ENCODE data around the gene FOXD4L6. TPM values are rescaled to one million over a fixed set of nuclear protein-coding genes. Genes with fewer than 3 reads are reported as not detected.
"Not testable (repeated sequence)": the region's sequence is repeated elsewhere in the genome, so short reads cannot be mapped to it uniquely, and the experiment has no call there.

FOXD4L6 gene
- total and polyA plus RNA-seq, 2 donors: not detected

- not testable (repeated sequence) for H3K4me3 ChIP-seq (ENCODE audit: low read depth, low read length); DNase-seq (ENCODE audit: extremely low spot score); H3K36me3 ChIP-seq (ENCODE audit: insufficient read depth); H3K4me1 ChIP-seq (ENCODE audit: insufficient read depth); H3K27ac ChIP-seq (ENCODE audit: low read depth)
- WGBS: 76% methylated on average over 12 of the region's 12 CpGs
These were observed 17.1 kb downstream of the FOXD4L6 start for GRCh38 chr9:41111414-41111813.

- H3K4me3 ChIP-seq (ENCODE audit: low read depth, low read length); H3K36me3 ChIP-seq (ENCODE audit: insufficient read depth); DNase-seq (ENCODE audit: extremely low spot score); H3K27ac ChIP-seq (ENCODE audit: low read depth); H3K4me1 ChIP-seq (ENCODE audit: insufficient read depth): not testable (repeated sequence)
- WGBS: 42% methylated on average over 8 of the region's 10 CpGs
These were observed 17.6 kb downstream of the FOXD4L6 start for GRCh38 chr9:41110913-41111312.

GRCh38 chr9:41109253-41109652, 19.2 kb downstream of the FOXD4L6 start:
- H3K4me1 ChIP-seq (ENCODE audit: insufficient read depth); DNase-seq (ENCODE audit: extremely low spot score); H3K4me3 ChIP-seq (ENCODE audit: low read depth, low read length); H3K36me3 ChIP-seq (ENCODE audit: insufficient read depth); H3K27ac ChIP-seq (ENCODE audit: low read depth): not testable (repeated sequence)
- WGBS: 24% methylated on average over 4 of the region's 13 CpGs

- H3K27ac ChIP-seq (ENCODE audit: low read depth); H3K4me1 ChIP-seq (ENCODE audit: insufficient read depth); DNase-seq (ENCODE audit: extremely low spot score); H3K4me3 ChIP-seq (ENCODE audit: low read depth, low read length); H3K36me3 ChIP-seq (ENCODE audit: insufficient read depth): not testable (repeated sequence)
- 11% methylated on average over 18 of the region's 22 CpGs for WGBS
These were observed 19.7 kb downstream of the FOXD4L6 start for GRCh38 chr9:41108816-41109215.

- not testable (repeated sequence) for H3K4me1 ChIP-seq (ENCODE audit: insufficient read depth); H3K4me3 ChIP-seq (ENCODE audit: low read depth, low read length); H3K27ac ChIP-seq (ENCODE audit: low read depth); DNase-seq (ENCODE audit: extremely low spot score); H3K36me3 ChIP-seq (ENCODE audit: insufficient read depth)
- WGBS: 14% methylated on average over 25 of the region's 34 CpGs
These were observed 21.9 kb downstream of the FOXD4L6 start for GRCh38 chr9:41106472-41107116.

- H3K36me3 ChIP-seq (ENCODE audit: insufficient read depth); DNase-seq (ENCODE audit: extremely low spot score); H3K4me1 ChIP-seq (ENCODE audit: insufficient read depth); H3K4me3 ChIP-seq (ENCODE audit: low read depth, low read length); H3K27ac ChIP-seq (ENCODE audit: low read depth): not testable (repeated sequence)
- 53% methylated on average over 8 of the region's 13 CpGs for WGBS
These were observed 22.8 kb downstream of the FOXD4L6 start for GRCh38 chr9:41105557-41106253.

- DNase-seq (ENCODE audit: extremely low spot score); H3K36me3 ChIP-seq (ENCODE audit: insufficient read depth); H3K4me1 ChIP-seq (ENCODE audit: insufficient read depth); H3K4me3 ChIP-seq (ENCODE audit: low read depth, low read length); H3K27ac ChIP-seq (ENCODE audit: low read depth): not testable (repeated sequence)
- 20% methylated on average over 10 of the region's 19 CpGs for WGBS
These were observed 23.9 kb downstream of the FOXD4L6 start for GRCh38 chr9:41104542-41104941.

GRCh38 chr9:41100508-41100907, 28.0 kb downstream of the FOXD4L6 start:
- not testable (repeated sequence) for H3K4me3 ChIP-seq (ENCODE audit: low read depth, low read length)

GRCh38 chr9:41098759-41099158, 29.7 kb downstream of the FOXD4L6 start:
- H3K27ac ChIP-seq (ENCODE audit: low read depth); DNase-seq (ENCODE audit: extremely low spot score); H3K36me3 ChIP-seq (ENCODE audit: insufficient read depth); H3K4me1 ChIP-seq (ENCODE audit: insufficient read depth); H3K4me3 ChIP-seq (ENCODE audit: low read depth, low read length): not testable (repeated sequence)
- 63% methylated on average over 4 of the region's 4 CpGs for WGBS

More at GRCh38 chr9:41100508-41100907, 28.0 kb downstream of the FOXD4L6 start:
- WGBS: 61% methylated on average over 4 of the region's 7 CpGs
- not testable (repeated sequence) for H3K36me3 ChIP-seq (ENCODE audit: insufficient read depth); H3K4me1 ChIP-seq (ENCODE audit: insufficient read depth); DNase-seq (ENCODE audit: extremely low spot score); H3K27ac ChIP-seq (ENCODE audit: low read depth)

- H3K27ac ChIP-seq (ENCODE audit: low read depth); H3K36me3 ChIP-seq (ENCODE audit: insufficient read depth); H3K4me1 ChIP-seq (ENCODE audit: insufficient read depth); H3K4me3 ChIP-seq (ENCODE audit: low read depth, low read length); DNase-seq (ENCODE audit: extremely low spot score): not testable (repeated sequence)
- 47% methylated on average over 1 of the region's 2 CpGs for WGBS
These were observed 33.4 kb downstream of the FOXD4L6 start for GRCh38 chr9:41095060-41095459.

- not testable (repeated sequence) for H3K4me1 ChIP-seq (ENCODE audit: insufficient read depth); DNase-seq (ENCODE audit: extremely low spot score); H3K27ac ChIP-seq (ENCODE audit: low read depth); H3K36me3 ChIP-seq (ENCODE audit: insufficient read depth); H3K4me3 ChIP-seq (ENCODE audit: low read depth, low read length)
- 42% methylated on average over 5 of the region's 9 CpGs for WGBS
These were observed 34.3 kb downstream of the FOXD4L6 start for GRCh38 chr9:41094010-41094773.

GRCh38 chr9:41090922-41091321, 37.6 kb downstream of the FOXD4L6 start:
- not testable (repeated sequence) for DNase-seq (ENCODE audit: extremely low spot score); H3K36me3 ChIP-seq (ENCODE audit: insufficient read depth); H3K4me1 ChIP-seq (ENCODE audit: insufficient read depth); H3K27ac ChIP-seq (ENCODE audit: low read depth); H3K4me3 ChIP-seq (ENCODE audit: low read depth, low read length)

GRCh38 chr9:41090386-41090785, 38.1 kb downstream of the FOXD4L6 start:
- not testable (repeated sequence) for H3K27ac ChIP-seq (ENCODE audit: low read depth); H3K4me3 ChIP-seq (ENCODE audit: low read depth, low read length); DNase-seq (ENCODE audit: extremely low spot score); H3K36me3 ChIP-seq (ENCODE audit: insufficient read depth); H3K4me1 ChIP-seq (ENCODE audit: insufficient read depth)
- WGBS: 64% methylated on average over 1 of the region's 1 CpG
